HUES48 (cell line): ENCODE data around the gene LRR1.

ENCODE experiments used
- H3K27ac ChIP-seq: one replicate; pipeline ENCODE4 v1.7.0; 2013; ENCODE audit warnings: low read depth, low read length, inconsistent platforms
- H3K27me3 ChIP-seq: 2 replicates; pipeline ENCODE4 v1.6.1; 2013; ENCODE audit warnings: mild to moderate bottlenecking, low read length; ENCODE audit not compliant: control insufficient read depth, insufficient read depth
- H3K36me3 ChIP-seq: 2 replicates; pipeline ENCODE4 v1.6.1; 2013; ENCODE audit warnings: low read length; ENCODE audit not compliant: control insufficient read depth, insufficient read depth
- H3K4me1 ChIP-seq: 2 replicates; pipeline ENCODE4 v1.6.1; 2013; ENCODE audit warnings: mild to moderate bottlenecking, low read length; ENCODE audit not compliant: control insufficient read depth, insufficient read depth
- H3K4me3 ChIP-seq: 2 replicates; pipeline ENCODE4 v1.5.1; 2013; ENCODE audit warnings: mild to moderate bottlenecking, low read depth, low read length
- H3K9ac ChIP-seq: 2 replicates; pipeline ENCODE4 v1.6.1; 2013; ENCODE audit warnings: mild to moderate bottlenecking, low read depth, low read length, moderate library complexity
- H3K9me3 ChIP-seq: 2 replicates; pipeline ENCODE4 v1.6.1; 2013; ENCODE audit warnings: low read length; ENCODE audit not compliant: control insufficient read depth, insufficient read depth

Gene LRR1

DNA sequence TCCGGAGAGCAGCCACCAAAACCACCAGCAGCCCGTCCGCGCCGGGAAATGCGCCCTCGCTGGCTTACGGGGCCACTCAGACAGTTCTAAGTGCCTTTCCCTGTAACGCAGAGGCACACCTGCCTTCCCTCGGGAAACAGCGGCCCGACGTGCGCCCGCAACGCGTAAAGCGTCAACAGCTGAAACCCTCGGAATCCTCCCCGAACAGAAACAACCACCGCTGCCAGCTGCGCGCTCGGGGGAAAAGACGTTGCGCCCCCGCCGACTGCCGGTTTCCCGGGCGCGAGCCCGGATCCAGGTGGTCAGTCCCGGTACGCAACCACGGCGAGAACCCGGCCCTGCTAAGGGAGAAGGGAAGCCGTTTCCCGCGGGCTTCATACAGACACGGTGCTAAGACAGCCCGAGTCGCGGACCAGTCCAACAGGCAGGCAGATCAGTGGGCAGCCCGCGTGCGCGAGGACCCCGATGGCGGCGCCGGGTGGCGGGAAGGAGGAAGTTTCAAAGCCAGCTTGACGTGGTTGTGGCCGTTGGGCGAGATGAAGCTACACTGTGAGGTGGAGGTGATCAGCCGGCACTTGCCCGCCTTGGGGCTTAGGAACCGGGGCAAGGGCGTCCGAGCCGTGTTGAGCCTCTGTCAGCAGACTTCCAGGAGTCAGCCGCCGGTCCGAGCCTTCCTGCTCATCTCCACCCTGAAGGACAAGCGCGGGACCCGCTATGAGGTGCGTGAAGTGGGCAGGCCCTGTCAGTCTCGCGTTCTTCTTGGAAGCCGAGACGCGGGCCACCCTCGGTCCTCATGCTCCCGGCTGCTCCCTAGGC is at the start of gene LRR1:
TSS of gene LRR1 (plus strand) at position 456 of the 816 bp plus-strand sequence. CDS start at position 537, 81 bp downstream.
- Histone ChIP-seq H3K9me3 (no peaks in the 10 kb centered on the region), H3K27me3 (no peaks in the 10 kb centered on the region), H3K36me3 (peaks cover 12% of the 10 kb centered on the region), H3K9ac (peak within 1 kb of the TSS; percentile 95), H3K27ac (peak within 1 kb of the TSS; percentile 91), H3K4me1 (no peaks in the 10 kb centered on the region), H3K4me3 (peak within 1 kb of the TSS; percentile 98)

DNA sequence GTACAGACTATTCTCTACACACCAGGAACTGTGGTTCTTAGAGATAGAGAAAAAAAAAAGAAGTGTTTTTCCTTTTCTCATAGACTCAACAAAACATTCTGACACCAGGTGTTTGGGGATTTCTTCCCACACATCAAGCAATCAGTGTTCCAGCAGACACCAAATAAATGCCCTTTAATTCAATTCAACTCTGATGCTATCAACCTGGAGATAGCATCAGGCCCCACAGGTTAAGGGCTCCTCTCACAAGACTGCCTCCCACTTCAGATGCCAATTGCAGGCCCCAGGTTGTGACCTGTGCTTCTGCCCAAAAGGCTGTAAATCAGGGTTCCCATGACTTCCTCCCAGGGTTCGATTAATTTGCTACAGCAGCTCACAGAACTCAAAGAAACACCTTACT is 49.3 kb upstream of the LRR1 start:
- Histone ChIP-seq H3K9me3 (0 out of 2 replicates have a peak, but pooled peaks cover 2% of the 10 kb centered on the region), H3K27me3 (no peaks in the 10 kb centered on the region), H3K4me1 (peaks cover 18% of the 10 kb centered on the region), H3K27ac (no peak overlapping the region), H3K9ac (no peak overlapping the region), H3K4me3 (no peak overlapping the region), H3K36me3 (no peaks in the 10 kb centered on the region)

GRCh38 chr14:49549881-49550280 is 48.9 kb upstream of the LRR1 start:
- Histone ChIP-seq H3K4me3 (peak overlapping the region; percentile 18; the same call in 1 of the 2 replicates), H3K27ac (no peak overlapping the region), H3K36me3 (no peaks in the 10 kb centered on the region), H3K4me1 (peaks cover 18% of the 10 kb centered on the region), H3K27me3 (no peaks in the 10 kb centered on the region), H3K9ac (no peak overlapping the region), H3K9me3 (0 out of 2 replicates have a peak, but pooled peaks cover 2% of the 10 kb centered on the region)

GRCh38 chr14:49550286-49551184 is 48.2 kb upstream of the LRR1 start:
- Histone ChIP-seq H3K9ac (no peak overlapping the region), H3K36me3 (no peaks in the 10 kb centered on the region), H3K27ac (peak overlapping the region; percentile 43), H3K4me3 (peak overlapping the region; percentile 9; the same call in 1 of the 2 replicates), H3K27me3 (no peaks in the 10 kb centered on the region), H3K4me1 (peaks cover 18% of the 10 kb centered on the region), H3K9me3 (0 out of 2 replicates have a peak, but pooled peaks cover 2% of the 10 kb centered on the region)

- Histone ChIP-seq H3K27me3 (no peaks in the 10 kb centered on the region), H3K9ac (no peak overlapping the region), H3K36me3 (no peaks in the 10 kb centered on the region), H3K27ac (no peak overlapping the region), H3K9me3 (0 out of 2 replicates have a peak, but pooled peaks cover 2% of the 10 kb centered on the region), H3K4me1 (peaks cover 18% of the 10 kb centered on the region), H3K4me3 (no peak overlapping the region)
These were observed 47.2 kb upstream of the LRR1 start for GRCh38 chr14:49551569-49551968.

GRCh38 chr14:49553106-49553505 is 45.6 kb upstream of the LRR1 start:
- no peaks in the 10 kb centered on the region for H3K27me3 ChIP-seq
- no peak overlapping the region for H3K9ac ChIP-seq
- H3K4me1 ChIP-seq, result peaks cover 15% of the 10 kb centered on the region
- no peak overlapping the region for H3K4me3 ChIP-seq
- no peaks in the 10 kb centered on the region for H3K36me3 ChIP-seq
- no peak overlapping the region for H3K27ac ChIP-seq
- H3K9me3 ChIP-seq, result 0 out of 2 replicates have a peak, but pooled peaks cover 2% of the 10 kb centered on the region

- Histone ChIP-seq H3K27me3 (no peaks in the 10 kb centered on the region), H3K27ac (no peak overlapping the region), H3K4me1 (peaks cover 15% of the 10 kb centered on the region), H3K9me3 (0 out of 2 replicates have a peak, but pooled peaks cover 2% of the 10 kb centered on the region), H3K36me3 (no peaks in the 10 kb centered on the region), H3K9ac (no peak overlapping the region), H3K4me3 (no peak overlapping the region)
These were observed 44.8 kb upstream of the LRR1 start for GRCh38 chr14:49553892-49554291.

GRCh38 chr14:49559979-49560768 is 38.6 kb upstream of the LRR1 start:
- Histone ChIP-seq H3K9ac (no peak overlapping the region), H3K9me3 (no peaks in the 10 kb centered on the region), H3K27me3 (no peaks in the 10 kb centered on the region), H3K4me1 (no peaks in the 10 kb centered on the region), H3K4me3 (no peak overlapping the region), H3K27ac (no peak overlapping the region), H3K36me3 (no peaks in the 10 kb centered on the region)

DNA sequence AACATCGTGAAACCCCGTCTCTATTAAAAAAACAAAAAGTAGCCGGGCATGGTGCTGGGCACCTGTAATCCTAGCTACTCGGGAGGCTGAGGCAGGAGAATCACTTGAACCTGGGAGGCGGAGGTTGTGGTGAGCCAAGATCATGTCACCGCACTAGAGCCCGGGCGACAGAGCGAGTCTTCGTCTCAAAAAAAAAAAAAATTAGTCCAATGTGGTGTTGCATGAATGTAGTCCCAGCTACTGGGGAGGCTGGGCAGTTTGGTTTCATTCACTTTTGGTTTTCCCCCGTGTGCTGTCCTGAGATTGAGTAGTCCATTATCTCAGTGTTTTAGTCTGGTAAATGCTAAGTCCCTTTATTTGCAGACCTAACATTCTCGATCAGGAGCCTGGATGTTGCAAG is 32.0 kb upstream of the LRR1 start:
- Histone ChIP-seq H3K36me3 (0 out of 2 replicates have a peak, but pooled peaks cover 4% of the 10 kb centered on the region), H3K9me3 (no peaks in the 10 kb centered on the region; the same call in 1 of the 2 replicates), H3K4me3 (no peak overlapping the region), H3K27ac (no peak overlapping the region), H3K4me1 (no peaks in the 10 kb centered on the region), H3K9ac (no peak overlapping the region), H3K27me3 (no peaks in the 10 kb centered on the region)

DNA sequence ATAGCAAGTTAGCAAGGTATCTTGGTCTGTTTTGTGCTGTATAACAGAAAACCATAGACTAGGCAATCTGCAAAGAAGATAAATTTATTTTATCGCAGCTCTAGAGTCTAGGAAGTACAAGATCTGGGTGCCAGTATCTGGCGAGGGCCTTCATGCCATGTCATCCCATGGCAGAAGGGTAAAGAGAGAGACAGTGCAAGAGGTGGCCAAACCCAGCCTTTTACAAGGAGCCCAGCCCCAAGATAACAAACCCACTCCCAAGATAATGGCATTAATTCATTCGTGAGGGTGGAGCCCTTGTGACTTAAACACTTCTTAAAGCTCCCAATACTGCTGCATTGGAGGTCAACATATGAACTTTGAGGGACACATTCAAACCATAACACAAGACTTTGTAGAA is 29.5 kb upstream of the LRR1 start:
- H3K36me3 ChIP-seq, result peaks cover 7% of the 10 kb centered on the region; the same call in 1 of the 2 replicates
- no peak overlapping the region for H3K27ac ChIP-seq
- no peaks in the 10 kb centered on the region for H3K27me3 ChIP-seq
- H3K4me1 ChIP-seq, result no peaks in the 10 kb centered on the region
- H3K9ac ChIP-seq, result no peak overlapping the region
- H3K4me3 ChIP-seq, result no peak overlapping the region
- no peaks in the 10 kb centered on the region; the same call in 1 of the 2 replicates for H3K9me3 ChIP-seq
